Lower lobe of right lung (tissue), 2 donors: Measurements from ENCODE around the gene C16orf74. TPM values are rescaled to one million over a fixed set of nuclear protein-coding genes. Genes with fewer than 3 reads are reported as not detected.

Experiments used
- ATAC-seq, 2 donors: fragments of 200-7000 bp; cut with Tn5 transposase; one replicate each; pipeline ENCODE4 v1.9.1; 2020 to 2022; ENCODE audit warnings: mild to moderate bottlenecking in 2 of 2, moderate library complexity in 2 of 2
- DNase-seq: peaks from one replicate; pipeline ENCODE4 v3.0.0-alpha.2; 2020
- H3K27ac ChIP-seq: fragments of 200-600 bp; one replicate; pipeline ENCODE4 v1.8.0; 2022
- H3K27me3 ChIP-seq: fragments of 200-600 bp; one replicate; pipeline ENCODE4 v1.8.0; 2022; ENCODE audit warnings: low read depth
- H3K36me3 ChIP-seq: fragments of 200-600 bp; one replicate; pipeline ENCODE4 v1.8.0; 2022; ENCODE audit warnings: mild to moderate bottlenecking
- H3K4me1 ChIP-seq: fragments of 200-600 bp; one replicate; pipeline ENCODE4 v1.8.0; 2022
- H3K4me3 ChIP-seq: fragments of 200-600 bp; one replicate; pipeline ENCODE4 v1.8.0; 2022; ENCODE audit warnings: mild to moderate bottlenecking
- H3K9me3 ChIP-seq: fragments of 200-600 bp; one replicate; pipeline ENCODE4 v1.8.0; 2022
- CTCF ChIP-seq: fragments of 200-600 bp; IDR thresholded peaks from one replicate; pipeline ENCODE4 v1.8.0; 2022; ENCODE audit warnings: antibody characterized with exemption, mild to moderate bottlenecking
- intact Hi-C: fragments of 100-400 bp; cut with DNase I; formaldehyde crosslinking; loops from one replicate; pipeline ENCODE4 v1.11.0; 2022
- total RNA-seq: library from RNA; stranded (reverse); fragmentation: NEBNext Ultra II Directional; extraction: Animal tissue kit (Norgen Biotek cat#: 25700); gene quantifications from one replicate; pipeline ENCODE4 v1.2.1, GENCODE V29; 2021
- donor health status: DM: no; HTN: yes; CAD: no; lungs with severe emphysema.

The C16orf74 gene
- total RNA-seq, 1 donor from 2014 or later: 1.5 TPM

GRCh38 chr16:85774811-85775210 lies 23.9 kb upstream of the C16orf74 start:
- ATAC-seq: no peak
- no peak for TF ChIP-seq CTCF
- peaks cover 36% of the 10 kb centered on the region for H3K36me3 ChIP-seq

GRCh38 chr16:85774136-85774535 lies 23.2 kb upstream of the C16orf74 start:
- intact Hi-C loops: no loop called here
- ATAC-seq (no peak), DNase-seq (no peak)
- no peaks in the 10 kb centered on the region for H3K4me1 ChIP-seq
- H3K27me3 ChIP-seq: no peaks in the 10 kb centered on the region
- H3K36me3 ChIP-seq: peaks cover 29% of the 10 kb centered on the region
- no peak for TF ChIP-seq CTCF
- no peak overlapping the region for H3K4me3 ChIP-seq
- H3K27ac ChIP-seq: no peak overlapping the region
- no peaks in the 10 kb centered on the region for H3K9me3 ChIP-seq

More at GRCh38 chr16:85774811-85775210, 23.9 kb upstream of the C16orf74 start:
- no peaks in the 10 kb centered on the region for H3K9me3 ChIP-seq
- H3K4me3 ChIP-seq: no peak overlapping the region
- no peak overlapping the region for H3K27ac ChIP-seq
- no peaks in the 10 kb centered on the region for H3K4me1 ChIP-seq
- no peaks in the 10 kb centered on the region for H3K27me3 ChIP-seq
- DNase-seq: no peak
- intact Hi-C loops: no loop called here

GRCh38 chr16:85773044-85773443 lies 22.1 kb upstream of the C16orf74 start:
- ATAC-seq: no peak
- DNase-seq: no peak
- Histone ChIP-seq H3K27ac (no peak overlapping the region), H3K9me3 (no peaks in the 10 kb centered on the region), H3K27me3 (no peaks in the 10 kb centered on the region), H3K36me3 (peaks cover 19% of the 10 kb centered on the region), H3K4me3 (no peak overlapping the region), H3K4me1 (no peaks in the 10 kb centered on the region)
- intact Hi-C loops: no loop called here
- TF ChIP-seq CTCF: no peak

- no peak for TF ChIP-seq CTCF
- DNase-seq (no peak), ATAC-seq (no peak)
- Histone ChIP-seq H3K9me3 (no peaks in the 10 kb centered on the region), H3K36me3 (peaks cover 4% of the 10 kb centered on the region), H3K27me3 (no peaks in the 10 kb centered on the region), H3K27ac (no peak overlapping the region), H3K4me3 (no peak overlapping the region), H3K4me1 (no peaks in the 10 kb centered on the region)
- intact Hi-C loops: no loop called here
These were observed 19.8 kb upstream of the C16orf74 start for GRCh38 chr16:85770741-85771140.

- H3K4me1 ChIP-seq: no peaks in the 10 kb centered on the region
- intact Hi-C loops: no loop called here
- DNase-seq (no peak), ATAC-seq (no peak)
- peaks cover 7% of the 10 kb centered on the region for H3K27me3 ChIP-seq
- H3K9me3 ChIP-seq: no peaks in the 10 kb centered on the region
- no peak for TF ChIP-seq CTCF
- no peak overlapping the region for H3K4me3 ChIP-seq
- no peak overlapping the region for H3K27ac ChIP-seq
- H3K36me3 ChIP-seq: no peaks in the 10 kb centered on the region
These were observed 17.3 kb upstream of the C16orf74 start for GRCh38 chr16:85768199-85768598.

GRCh38 chr16:85767531-85767930 lies 16.6 kb upstream of the C16orf74 start:
- H3K36me3 ChIP-seq: no peaks in the 10 kb centered on the region
- H3K4me1 ChIP-seq: no peaks in the 10 kb centered on the region
- DNase-seq (no peak), ATAC-seq (no peak)
- H3K4me3 ChIP-seq: no peak overlapping the region
- intact Hi-C loops: no loop called here
- TF ChIP-seq CTCF: no peak
- peaks cover 11% of the 10 kb centered on the region for H3K27me3 ChIP-seq
- no peaks in the 10 kb centered on the region for H3K9me3 ChIP-seq
- H3K27ac ChIP-seq: no peak overlapping the region
